Measurements from ENCODE around the gene IGF2BP2.

The IGF2BP2 gene

GRCh38 chr3:185631508-185632206 is 193.2 kb downstream of the IGF2BP2 start:
- no peak for DNase-seq

GRCh38 chr3:185631108-185631507 is 193.7 kb downstream of the IGF2BP2 start:
- no peak for DNase-seq

- DNase-seq: no peak
Observed at GRCh38 chr3:185630182-185630622, 194.6 kb downstream of the IGF2BP2 start.

DNA sequence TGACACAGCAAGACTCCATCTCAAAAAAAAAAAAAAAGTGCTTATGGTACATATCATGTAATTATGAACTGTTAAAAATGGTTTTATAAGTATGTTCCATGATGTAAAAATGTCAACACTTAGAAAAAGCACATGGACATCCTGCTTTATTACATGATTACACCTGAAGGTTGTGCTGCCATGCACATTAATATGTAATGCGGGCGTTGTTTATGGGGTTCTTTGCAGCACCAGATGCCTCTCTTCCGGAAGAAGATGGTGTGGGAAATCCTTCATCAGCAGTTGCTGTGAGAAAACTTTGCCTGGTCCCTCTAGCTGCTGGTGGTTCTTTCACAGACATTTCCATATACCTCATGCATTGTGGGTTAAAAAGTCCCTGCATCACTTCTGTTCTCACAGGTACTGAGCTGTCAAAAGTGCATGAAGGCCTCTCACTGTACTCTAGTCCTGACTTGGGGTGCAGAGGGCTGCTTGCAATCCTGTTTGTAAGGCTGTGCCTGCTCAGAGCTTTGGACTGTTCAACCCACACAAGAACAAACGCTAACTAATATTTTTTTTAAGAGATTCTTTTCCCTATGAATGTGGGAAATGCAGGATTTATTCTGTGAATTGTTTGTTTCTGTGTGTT is 195.2 kb downstream of the IGF2BP2 start:
- no peak for DNase-seq

- no peak for DNase-seq
Observed at GRCh38 chr3:185625784-185626183, 199.1 kb downstream of the IGF2BP2 start.

DNA sequence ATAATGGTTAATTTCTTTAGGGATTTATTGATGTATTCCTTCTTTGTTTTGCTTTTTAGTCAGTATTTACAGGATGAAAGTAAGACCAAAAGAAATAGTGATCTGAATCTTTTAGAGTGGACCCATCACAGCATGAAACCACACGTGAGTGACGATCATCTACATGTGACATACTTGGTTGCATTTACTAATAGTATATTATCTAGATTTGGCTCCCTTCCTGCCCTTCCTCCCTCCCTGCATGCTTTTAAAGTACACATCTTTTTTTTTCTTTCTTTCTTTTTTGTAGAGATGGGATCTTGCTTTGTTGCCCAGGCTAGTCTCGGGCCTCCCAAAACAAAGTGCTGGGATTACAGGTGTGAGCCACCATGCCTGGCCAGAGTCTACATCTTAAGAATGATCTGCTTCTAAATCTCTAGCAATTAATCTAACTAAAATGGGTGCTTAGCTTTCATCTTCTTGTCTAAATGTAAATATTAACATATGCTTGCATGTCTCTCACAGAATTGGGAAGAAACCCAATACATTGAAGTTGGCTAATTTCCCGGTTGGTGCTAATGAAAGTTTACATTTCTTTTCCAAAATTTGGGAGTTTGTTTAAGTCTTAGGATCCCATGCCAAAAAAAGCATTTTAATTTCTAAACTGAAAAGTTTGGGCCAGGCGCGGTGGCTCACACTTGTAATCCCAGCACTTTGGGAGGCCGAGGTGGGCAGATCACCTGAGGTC is 200.7 kb downstream of the IGF2BP2 start:
- no peak for DNase-seq

- no peak for DNase-seq
Observed at GRCh38 chr3:185613016-185613415, 211.8 kb downstream of the IGF2BP2 start.

GRCh38 chr3:185606196-185606595 is 218.6 kb downstream of the IGF2BP2 start:
- DNase-seq: no peak

DNA sequence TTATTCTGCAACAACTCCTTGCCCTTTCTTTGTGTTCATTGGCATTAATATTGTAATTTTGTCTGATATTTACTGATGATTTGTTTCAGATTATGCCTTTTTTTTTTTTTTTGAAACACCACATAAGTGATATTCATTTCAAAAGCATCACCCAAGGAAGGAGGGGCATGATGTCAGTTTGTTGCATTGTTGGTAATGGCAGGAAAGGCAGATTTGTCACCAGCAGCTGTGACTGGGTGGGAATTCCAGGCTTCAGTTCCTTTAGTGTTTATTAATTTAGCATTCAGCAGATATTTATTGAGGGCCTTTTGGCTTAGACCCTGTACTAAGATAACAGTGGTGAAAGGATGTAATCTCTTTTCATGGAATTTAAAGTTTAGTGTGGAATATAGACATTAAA is 219.3 kb downstream of the IGF2BP2 start:
- no peak for DNase-seq

DNA sequence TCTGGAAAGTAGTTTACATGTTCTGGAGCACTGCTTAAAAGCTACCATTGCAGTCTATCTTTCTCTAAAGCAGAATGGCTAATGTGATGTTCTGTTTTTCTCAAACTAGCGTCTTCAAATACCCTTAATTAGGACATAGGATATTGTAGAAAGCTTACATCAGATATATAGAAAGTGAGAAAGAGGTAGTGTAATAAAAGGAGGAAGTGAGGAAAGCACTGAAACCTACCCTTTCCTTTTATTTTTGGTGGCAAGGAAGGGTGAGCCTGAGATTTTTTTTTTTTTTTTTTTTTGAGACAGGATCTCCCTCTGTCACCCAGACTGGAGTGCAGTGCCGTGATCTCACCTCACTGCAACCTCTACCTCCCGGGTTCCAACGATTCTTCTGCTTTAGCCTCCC is 229.3 kb downstream of the IGF2BP2 start:
- no peak for DNase-seq

GRCh38 chr3:185594073-185594472 is 230.8 kb downstream of the IGF2BP2 start:
- DNase-seq: no peak

All from activated CD4-positive, CD25-positive, alpha-beta regulatory T cell (primary cell).